Nephron (organoid): ENCODE results near the gene SF1.

ENCODE experiments used
- H3K27ac Mint-ChIP-seq, 3 experiments: 2 replicates each; pipeline ENCODE4 v1.8.0; 2020; ENCODE audit warnings: mixed read lengths in 3 of 3, mild to moderate bottlenecking in 2 of 3, moderate library complexity in 1 of 3
- H3K27me3 Mint-ChIP-seq: 2 replicates; pipeline ENCODE4 v1.8.0; 2021; ENCODE audit warnings: low read depth, mild to moderate bottlenecking, moderate library complexity, mixed read lengths
- H3K36me3 Mint-ChIP-seq: 2 replicates; pipeline ENCODE4 v1.8.0; 2020; ENCODE audit warnings: low read depth, mixed read lengths
- H3K4me1 Mint-ChIP-seq: 2 replicates; pipeline ENCODE4 v1.8.0; 2020; ENCODE audit warnings: mixed read lengths
- H3K4me3 Mint-ChIP-seq, 3 experiments: 2 replicates each; pipeline ENCODE4 v1.8.0; 2020; ENCODE audit warnings: mild to moderate bottlenecking in 3 of 3, mixed read lengths in 3 of 3, moderate library complexity in 2 of 3
- H3K9me3 Mint-ChIP-seq: 2 replicates; pipeline ENCODE4 v1.8.0; 2020; ENCODE audit warnings: mixed read lengths
- CTCF ChIP-seq, 3 experiments: fragments of 200-600 bp; sonication (generic); IDR thresholded peaks; one replicate each; pipeline ENCODE4 v1.5.0; 2021; ENCODE audit warnings: antibody characterized with exemption in 3 of 3; ENCODE audit not compliant: unreplicated experiment in 3 of 3

The SF1 gene

GRCh38 chr11:64809781-64810241 is 31.5 kb upstream of the SF1 start:
- Mint-ChIP-seq H3K4me3 (peak overlapping the region; percentile 95 to 99 (median 98)), H3K27ac (peak overlapping the region; percentile 34 to 58 (median 39)), H3K4me1 (peaks cover 17% of the 10 kb centered on the region), H3K27me3 (no peaks in the 10 kb centered on the region), H3K9me3 (no peaks in the 10 kb centered on the region), H3K36me3 (peaks cover 17% of the 10 kb centered on the region)
- TF ChIP-seq CTCF (IDR thresholded peaks at IDR 0.05; ENCODE audit: unreplicated experiment in 3 of 3): no peak

- Mint-ChIP-seq H3K4me3 (peak overlapping the region; percentile 28 to 51 (median 49)), H3K4me1 (peaks cover 22% of the 10 kb centered on the region), H3K36me3 (peaks cover 22% of the 10 kb centered on the region), H3K27me3 (no peaks in the 10 kb centered on the region), H3K9me3 (no peaks in the 10 kb centered on the region), H3K27ac (no peak overlapping the region)
- TF ChIP-seq CTCF (IDR thresholded peaks at IDR 0.05; ENCODE audit: unreplicated experiment in 3 of 3): no peak
Observed at GRCh38 chr11:64805481-64805880, 27.1 kb upstream of the SF1 start.

GRCh38 chr11:64804346-64805210 is 26.2 kb upstream of the SF1 start:
- Mint-ChIP-seq H3K9me3 (no peaks in the 10 kb centered on the region), H3K4me1 (peaks cover 21% of the 10 kb centered on the region), H3K4me3 (peak overlapping the region; percentile 79 to 86 (median 84)), H3K27me3 (no peaks in the 10 kb centered on the region), H3K27ac (no peak overlapping the region), H3K36me3 (peaks cover 22% of the 10 kb centered on the region)
- no peak for TF ChIP-seq CTCF (IDR thresholded peaks at IDR 0.05; ENCODE audit: unreplicated experiment in 3 of 3)

GRCh38 chr11:64803846-64804345 is 25.6 kb upstream of the SF1 start:
- Mint-ChIP-seq H3K9me3 (no peaks in the 10 kb centered on the region), H3K4me3 (peak overlapping the region; percentile 79 to 86 (median 84)), H3K27me3 (no peaks in the 10 kb centered on the region), H3K36me3 (peaks cover 23% of the 10 kb centered on the region), H3K4me1 (peaks cover 18% of the 10 kb centered on the region), H3K27ac (peak overlapping the region; percentile 70 to 87 (median 79))
- no peak for TF ChIP-seq CTCF (IDR thresholded peaks at IDR 0.05; ENCODE audit: unreplicated experiment in 3 of 3)

- H3K36me3 Mint-ChIP-seq: peaks cover 26% of the 10 kb centered on the region
- peak within 1 kb of the TSS; percentile 70 to 87 (median 79) for H3K27ac Mint-ChIP-seq
- no peaks in the 10 kb centered on the region for H3K27me3 Mint-ChIP-seq
- TF ChIP-seq CTCF (IDR thresholded peaks at IDR 0.05; ENCODE audit: unreplicated experiment in 3 of 3): peak in 2 of 3 experiments; percentile 14 to 31
- H3K4me1 Mint-ChIP-seq: peaks cover 17% of the 10 kb centered on the region
- H3K4me3 Mint-ChIP-seq: peak within 1 kb of the TSS; percentile 79 to 86 (median 84)
- H3K9me3 Mint-ChIP-seq: no peaks in the 10 kb centered on the region
Observed at GRCh38 chr11:64803158-64803845, 25.0 kb upstream of the SF1 start, which contains the start of gene MAP4K2. MAP4K2 (minus strand) TSS chr11:64803214; CDS start chr11:64803149, 65 bp downstream.
